Measurements from ENCODE around the gene CAMTA1. TPM values are rescaled to one million over a fixed set of nuclear protein-coding genes. Genes with fewer than 3 reads are reported as not detected.

CAMTA1 gene
- total RNA-seq, 1 donor, result 56.1 TPM

- TF ChIP-seq, protein P1, sequence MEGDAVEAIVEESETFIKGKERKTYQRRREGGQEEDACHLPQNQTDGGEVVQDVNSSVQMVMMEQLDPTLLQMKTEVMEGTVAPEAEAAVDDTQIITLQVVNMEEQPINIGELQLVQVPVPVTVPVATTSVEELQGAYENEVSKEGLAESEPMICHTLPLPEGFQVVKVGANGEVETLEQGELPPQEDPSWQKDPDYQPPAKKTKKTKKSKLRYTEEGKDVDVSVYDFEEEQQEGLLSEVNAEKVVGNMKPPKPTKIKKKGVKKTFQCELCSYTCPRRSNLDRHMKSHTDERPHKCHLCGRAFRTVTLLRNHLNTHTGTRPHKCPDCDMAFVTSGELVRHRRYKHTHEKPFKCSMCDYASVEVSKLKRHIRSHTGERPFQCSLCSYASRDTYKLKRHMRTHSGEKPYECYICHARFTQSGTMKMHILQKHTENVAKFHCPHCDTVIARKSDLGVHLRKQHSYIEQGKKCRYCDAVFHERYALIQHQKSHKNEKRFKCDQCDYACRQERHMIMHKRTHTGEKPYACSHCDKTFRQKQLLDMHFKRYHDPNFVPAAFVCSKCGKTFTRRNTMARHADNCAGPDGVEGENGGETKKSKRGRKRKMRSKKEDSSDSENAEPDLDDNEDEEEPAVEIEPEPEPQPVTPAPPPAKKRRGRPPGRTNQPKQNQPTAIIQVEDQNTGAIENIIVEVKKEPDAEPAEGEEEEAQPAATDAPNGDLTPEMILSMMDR (IDR thresholded peaks at IDR 0.05; ENCODE audit: insufficient read depth, low read depth, low read length), result no peak
- no peak overlapping the region for H3K4me3 ChIP-seq (ENCODE audit: low read depth, low read length)
- peak; percentile 68 for DNase-seq (ENCODE audit: low read depth)
Measured at GRCh38 chr1:6870086-6870485, 84.8 kb downstream of the CAMTA1 start.

DNA sequence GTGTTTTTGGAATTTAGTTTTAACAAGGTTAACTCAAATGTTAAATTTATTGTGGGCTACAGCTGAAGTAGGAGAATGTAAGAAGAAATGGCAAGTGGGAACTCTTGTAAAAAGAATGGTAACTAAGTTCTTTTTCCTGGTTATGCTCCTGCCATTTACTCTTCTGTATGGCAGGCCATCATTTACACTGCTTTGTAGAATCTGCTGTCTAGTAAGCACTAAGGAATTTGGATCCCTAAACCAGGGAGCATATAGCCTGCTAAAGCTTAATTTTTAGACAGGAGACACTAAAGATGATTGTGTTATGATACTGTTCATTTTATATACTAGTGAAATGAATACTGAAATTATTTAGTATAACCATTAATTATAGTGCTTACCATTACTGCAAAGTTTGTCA is 85.3 kb downstream of the CAMTA1 start:
- DNase-seq (ENCODE audit: low read depth), result peak; percentile 36
- TF ChIP-seq, protein P1 (IDR thresholded peaks at IDR 0.05; ENCODE audit: insufficient read depth, low read depth, low read length), result no peak
- no peak overlapping the region for H3K4me3 ChIP-seq (ENCODE audit: low read depth, low read length)

DNA sequence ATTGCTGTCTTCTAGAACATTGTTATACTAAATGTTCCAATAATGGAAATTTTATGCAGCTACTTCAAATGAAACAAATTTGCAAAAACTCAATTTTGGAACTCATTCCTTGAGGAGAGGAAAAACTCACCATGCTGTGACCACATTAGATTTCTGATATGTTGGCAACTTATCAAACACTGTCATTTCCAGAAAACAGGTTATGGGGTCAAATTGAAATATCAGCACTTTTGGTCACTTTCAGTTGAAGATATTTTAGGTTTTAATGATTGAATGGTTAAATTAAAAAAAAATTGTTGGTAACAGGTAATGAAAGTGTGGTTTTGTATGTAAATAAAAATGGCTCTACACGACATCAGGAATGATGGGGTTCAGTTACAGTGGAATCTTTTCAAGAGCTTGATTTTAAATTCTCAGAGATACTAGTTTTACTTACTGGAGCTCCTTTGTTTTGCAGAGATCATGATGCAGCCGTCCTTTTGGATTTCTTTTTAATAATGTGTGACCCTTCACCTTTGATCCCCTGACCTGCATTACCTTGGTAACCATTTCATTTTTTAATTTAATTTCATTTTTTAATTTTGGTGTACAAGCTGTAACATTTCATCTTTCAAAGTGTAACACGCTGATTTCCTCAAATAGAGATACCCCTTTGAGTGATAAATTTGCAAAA is 86.2 kb downstream of the CAMTA1 start:
- no peak overlapping the region for H3K4me3 ChIP-seq (ENCODE audit: low read depth, low read length)
- TF ChIP-seq, protein P1 (IDR thresholded peaks at IDR 0.05; ENCODE audit: insufficient read depth, low read depth, low read length), result no peak

DNA sequence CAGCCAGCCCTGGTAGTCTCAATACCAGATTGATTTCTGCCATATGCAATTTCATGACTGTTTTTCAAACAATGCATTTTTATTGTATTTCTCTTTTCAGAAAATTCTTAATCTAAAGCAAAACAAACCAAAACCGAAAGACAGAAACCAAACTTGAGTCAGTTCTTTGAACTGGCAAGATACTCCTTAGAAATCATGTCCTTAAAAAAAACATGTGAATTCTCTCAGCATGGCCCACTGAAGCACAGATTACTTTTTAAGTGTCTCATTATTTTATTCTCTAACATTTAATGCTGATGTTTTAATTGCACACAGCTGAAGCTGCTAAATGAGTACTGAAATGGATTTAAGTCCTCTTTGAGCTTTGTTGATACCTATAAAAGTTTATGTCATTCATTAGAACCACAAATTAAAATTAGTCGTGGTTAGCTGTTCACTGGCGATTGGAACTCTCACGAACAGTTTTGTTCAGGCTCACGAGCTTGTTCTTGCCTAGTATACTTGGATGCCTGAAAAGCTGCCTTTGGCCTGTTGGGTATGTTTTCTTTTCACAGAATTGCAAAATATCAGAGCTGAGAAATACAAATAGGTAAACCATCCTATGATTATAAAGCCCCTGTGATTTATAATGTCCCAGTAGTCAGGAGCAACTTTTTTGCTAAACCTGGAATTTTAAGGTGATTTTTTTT is 87.5 kb downstream of the CAMTA1 start:
- DNase-seq (ENCODE audit: low read depth), result no peak
- TF ChIP-seq, protein P1 (IDR thresholded peaks at IDR 0.05; ENCODE audit: insufficient read depth, low read depth, low read length), result no peak
- H3K4me3 ChIP-seq (ENCODE audit: low read depth, low read length), result no peak overlapping the region

More for the DNA sequence above, 86.2 kb downstream of the CAMTA1 start:
- DNase-seq (ENCODE audit: low read depth), result no peak

GRCh38 chr1:6873298-6874015 is 88.2 kb downstream of the CAMTA1 start:
- no peak overlapping the region for H3K4me3 ChIP-seq (ENCODE audit: low read depth, low read length)
- TF ChIP-seq, protein P1 (IDR thresholded peaks at IDR 0.05; ENCODE audit: insufficient read depth, low read depth, low read length), result no peak
- no peak for DNase-seq (ENCODE audit: low read depth)

GRCh38 chr1:6874298-6874697 is 89.0 kb downstream of the CAMTA1 start:
- TF ChIP-seq, protein P1 (IDR thresholded peaks at IDR 0.05; ENCODE audit: insufficient read depth, low read depth, low read length), result no peak
- no peak for DNase-seq (ENCODE audit: low read depth)
- no peak overlapping the region for H3K4me3 ChIP-seq (ENCODE audit: low read depth, low read length)

All from fibroblast of villous mesenchyme (primary cell).